H9 (cell line): ENCODE data around the gene MPZL3. TPM values are rescaled to one million over a fixed set of nuclear protein-coding genes. Genes with fewer than 3 reads are reported as not detected.

Source experiments
- DNase-seq: peaks from one replicate; pipeline ENCODE4 v3.0.0-alpha.2; 2017
- H2AFZ ChIP-seq: one replicate; pipeline ENCODE4 v1.6.1; 2013; ENCODE audit warnings: mild to moderate bottlenecking, low read length, control low read depth, moderate library complexity
- H2AK5ac ChIP-seq: 2 replicates; pipeline ENCODE4 v1.6.1; 2013; ENCODE audit warnings: low read length, control low read depth, mixed read lengths; ENCODE audit not compliant: insufficient read length
- H2BK120ac ChIP-seq: one replicate; pipeline ENCODE4 v1.6.1; 2013; ENCODE audit warnings: low read depth, mild to moderate bottlenecking, low read length, control low read depth, inconsistent platforms; ENCODE audit not compliant: poor library complexity, severe bottlenecking
- H2BK12ac ChIP-seq: 2 replicates; pipeline ENCODE4 v1.6.1; 2013; ENCODE audit warnings: low read length, control low read depth, mixed read lengths, low read depth; ENCODE audit not compliant: insufficient read length
- H2BK15ac ChIP-seq: 2 replicates; pipeline ENCODE4 v1.6.1; 2013; ENCODE audit warnings: low read depth, low read length, control low read depth
- H2BK20ac ChIP-seq: one replicate; pipeline ENCODE4 v1.6.1; 2013; ENCODE audit warnings: low read depth, mild to moderate bottlenecking, low read length, control low read depth, inconsistent platforms; ENCODE audit not compliant: poor library complexity, severe bottlenecking
- H2BK5ac ChIP-seq: 2 replicates; pipeline ENCODE4 v1.6.1; 2013; ENCODE audit warnings: low read length, control low read depth, mixed read lengths; ENCODE audit not compliant: insufficient read length
- H3K14ac ChIP-seq: 2 replicates; pipeline ENCODE4 v1.6.1; 2013; ENCODE audit warnings: low read length, control low read depth; ENCODE audit not compliant: insufficient read depth
- H3K18ac ChIP-seq: 2 replicates; pipeline ENCODE4 v1.6.1; 2013; ENCODE audit warnings: low read depth, mild to moderate bottlenecking, mixed read lengths, low read length, control low read depth; ENCODE audit not compliant: insufficient read length
- H3K23ac ChIP-seq: 2 replicates; pipeline ENCODE4 v1.6.1; 2013; ENCODE audit warnings: low read length, control low read depth, mixed read lengths, low read depth; ENCODE audit not compliant: insufficient read length
- H3K23me2 ChIP-seq: 2 replicates; pipeline ENCODE4 v1.6.1; 2013; ENCODE audit warnings: low read depth, mild to moderate bottlenecking, mixed read lengths, low read length, control low read depth; ENCODE audit not compliant: insufficient read length, poor library complexity, severe bottlenecking
- H3K27ac ChIP-seq: 2 replicates; pipeline ENCODE4 v1.5.1; 2013; ENCODE audit warnings: low read length, control low read depth, mixed read lengths, low read depth; ENCODE audit not compliant: insufficient read length
- H3K27me3 ChIP-seq: 2 replicates; pipeline ENCODE4 v1.6.1; 2013; ENCODE audit warnings: low read length, control low read depth, inconsistent platforms; ENCODE audit not compliant: insufficient read depth
- H3K4ac ChIP-seq: 2 replicates; pipeline ENCODE4 v1.6.1; 2013; ENCODE audit warnings: low read depth, mild to moderate bottlenecking, control low read depth, inconsistent platforms, low read length, moderate library complexity
- H3K4me1 ChIP-seq: 2 replicates; pipeline ENCODE4 v1.6.1; 2013; ENCODE audit warnings: low read length, control low read depth, inconsistent platforms; ENCODE audit not compliant: insufficient read depth
- H3K4me2 ChIP-seq: 2 replicates; pipeline ENCODE4 v1.6.1; 2013; ENCODE audit warnings: low read length, control low read depth, mixed read lengths; ENCODE audit not compliant: insufficient read length, insufficient read depth
- H3K56ac ChIP-seq: 2 replicates; pipeline ENCODE4 v1.6.1; 2013; ENCODE audit warnings: low read depth, mild to moderate bottlenecking, mixed read lengths, low read length, control low read depth; ENCODE audit not compliant: insufficient read length
- H3K79me1 ChIP-seq: 2 replicates; pipeline ENCODE4 v1.6.1; 2013; ENCODE audit warnings: low read depth, mild to moderate bottlenecking, moderate library complexity, low read length, control low read depth, inconsistent platforms; ENCODE audit not compliant: insufficient read depth, poor library complexity, severe bottlenecking
- H3K79me2 ChIP-seq: 2 replicates; pipeline ENCODE4 v1.6.1; 2013; ENCODE audit warnings: low read length, control low read depth, inconsistent platforms; ENCODE audit not compliant: insufficient read depth
- H3K9ac ChIP-seq: 2 replicates; pipeline ENCODE4 v1.6.1; 2013; ENCODE audit warnings: low read length, control low read depth, mixed read lengths; ENCODE audit not compliant: insufficient read length; ENCODE audit errors: extremely low read depth
- H3K9me3 ChIP-seq: one replicate; pipeline ENCODE4 v1.6.1; 2013; ENCODE audit warnings: low read depth, low read length, inconsistent platforms; ENCODE audit not compliant: control insufficient read depth
- H3T11ph ChIP-seq: one replicate; pipeline ENCODE4 v1.6.1; 2013; ENCODE audit warnings: mild to moderate bottlenecking, low read length, control low read depth, inconsistent platforms
- H4K20me1 ChIP-seq: one replicate; pipeline ENCODE4 v1.6.1; 2013; ENCODE audit not compliant: control insufficient read depth, insufficient read length, insufficient read depth
- H4K5ac ChIP-seq: 2 replicates; pipeline ENCODE4 v1.6.1; 2013; ENCODE audit warnings: low read depth, mild to moderate bottlenecking, mixed read lengths, low read length, control low read depth; ENCODE audit not compliant: insufficient read length
- H4K8ac ChIP-seq: replicated peaks from 2 replicates; pipeline ENCODE4 v1.6.1; 2013; ENCODE audit warnings: low read length, control low read depth, mixed read lengths, low read depth; ENCODE audit not compliant: insufficient read length
- H4K91ac ChIP-seq: 2 replicates; pipeline ENCODE4 v1.6.1; 2013; ENCODE audit warnings: low read depth, mild to moderate bottlenecking, moderate library complexity, mixed read lengths, low read length, control low read depth; ENCODE audit not compliant: insufficient read length
- H3K27ac Mint-ChIP-seq, 3 experiments: 2 replicates in 2 of 3; 3 replicates in 1 of 3; pipeline ENCODE4 v1.8.0; 2020 to 2021; ENCODE audit warnings: mixed read lengths in 3 of 3, mild to moderate bottlenecking in 1 of 3, moderate library complexity in 1 of 3
- H3K27me3 Mint-ChIP-seq: 2 replicates; pipeline ENCODE4 v1.8.0; 2021; ENCODE audit warnings: low read depth, mild to moderate bottlenecking, moderate library complexity, mixed read lengths
- H3K36me3 Mint-ChIP-seq, 3 experiments: 2 replicates in 2 of 3; 3 replicates in 1 of 3; pipeline ENCODE4 v1.8.0; 2020 to 2021; ENCODE audit warnings: low read depth in 3 of 3, mixed read lengths in 3 of 3; ENCODE audit not compliant: insufficient read depth in 1 of 3
- H3K4me1 Mint-ChIP-seq, 2 experiments: 2 replicates each; pipeline ENCODE4 v1.8.0; 2020; ENCODE audit warnings: mixed read lengths in 2 of 2
- H3K4me3 Mint-ChIP-seq, 2 experiments: 2 replicates in 1 of 2; 3 replicates in 1 of 2; pipeline ENCODE4 v1.8.0; 2020 to 2021; ENCODE audit warnings: mild to moderate bottlenecking in 2 of 2, mixed read lengths in 2 of 2, moderate library complexity in 1 of 2
- H3K9me3 Mint-ChIP-seq, 2 experiments: 2 replicates in 1 of 2; 3 replicates in 1 of 2; pipeline ENCODE4 v1.8.0; 2020; ENCODE audit warnings: mild to moderate bottlenecking in 2 of 2, mixed read lengths in 2 of 2, moderate library complexity in 1 of 2
- CTCF ChIP-seq: fragments of 200-600 bp; sonication (generic); conservative IDR thresholded peaks from 3 replicates; pipeline ENCODE4 v1.8.0; 2021; ENCODE audit warnings: antibody characterized with exemption, mild to moderate bottlenecking
- total RNA-seq: library from RNA; stranded (reverse); gene quantifications from 2 replicates; pipeline ENCODE4 v1.2.1, GENCODE V29; 2021

The MPZL3 gene
- total RNA-seq, 1 experiment from 2014 or later, result 2.6 TPM

GRCh38 chr11:118219244-118219643 is 32.9 kb downstream of the MPZL3 start:
- no peak for TF ChIP-seq CTCF
- Histone ChIP-seq H4K20me1 (no peaks in the 10 kb centered on the region), H3K56ac (no peak overlapping the region), H3T11ph (no peak overlapping the region), H4K8ac (no peak overlapping the region), H2BK120ac (no peak overlapping the region), H2BK15ac (no peak overlapping the region), H4K5ac (no peak overlapping the region), H2BK12ac (no peak overlapping the region), H3K4ac (no peak overlapping the region), H3K23ac (no peak overlapping the region), H3K27ac (no peak overlapping the region), H2AFZ (no peak overlapping the region), H3K14ac (no peak overlapping the region), H3K27me3 (no peaks in the 10 kb centered on the region), H4K91ac (no peak overlapping the region), H3K9ac (no peak overlapping the region), H2AK5ac (no peak overlapping the region), H2BK5ac (no peak overlapping the region), H3K4me2 (no peak overlapping the region), H3K79me2 (no peaks in the 10 kb centered on the region), H3K18ac (no peak overlapping the region), H3K9me3 (no peaks in the 10 kb centered on the region), H3K23me2 (no peaks in the 10 kb centered on the region), H3K4me1 (no peaks in the 10 kb centered on the region), H3K79me1 (no peaks in the 10 kb centered on the region), H2BK20ac (no peak overlapping the region)
- Mint-ChIP-seq H3K27me3 (peaks cover 16% of the 10 kb centered on the region), H3K4me1 (peaks cover 6 to 8% of the 10 kb centered on the region in 2 experiments; a peak in 3 of 4 replicates), H3K27ac (no peak overlapping the region), H3K36me3 (peaks cover 0 to 6% (median 0%) of the 10 kb centered on the region in 3 experiments; a peak in 3 of 7 replicates), H3K9me3 (peaks cover 0 to 6% of the 10 kb centered on the region in 2 experiments; a peak in 3 of 5 replicates), H3K4me3 (no peak overlapping the region)
- DNase-seq, result no peak
